ENCODE results near the gene SLC22A16. TPM values are rescaled to one million over a fixed set of nuclear protein-coding genes. Genes with fewer than 3 reads are reported as not detected.

SLC22A16 gene
- total and polyA plus RNA-seq, 2 donors (not counting 1 experiment from before 2014, with no cell fraction given), result not detected

DNA sequence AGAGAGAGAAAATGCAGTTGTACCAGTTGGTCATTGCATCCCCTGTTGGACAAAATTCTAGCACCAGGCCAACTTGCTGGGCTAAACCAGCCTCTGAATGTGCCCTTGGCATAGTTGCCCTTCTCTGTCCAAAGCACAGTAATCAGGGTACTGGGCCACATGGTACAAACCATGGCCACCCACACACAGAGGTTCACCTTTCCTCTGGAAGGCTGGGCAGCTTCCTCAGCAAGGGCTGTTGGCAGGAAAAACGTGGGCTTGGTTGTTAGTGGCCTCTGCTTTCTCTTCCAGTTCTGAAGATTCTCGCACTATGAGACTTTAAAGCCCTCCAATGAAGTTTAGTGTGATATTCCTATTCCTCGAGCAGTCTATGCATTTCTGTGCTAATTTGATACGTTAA lies 61.7 kb downstream of the SLC22A16 start:
- H3K4me3 Mint-ChIP-seq, result no peak overlapping the region
- no peak overlapping the region for H2AFZ ChIP-seq (ENCODE audit: insufficient read depth, low read depth, low read length, poor library complexity, severe bottlenecking)
- DNase-seq (no peak), ATAC-seq (ENCODE audit: low read depth) (no peak)
- no peaks in the 10 kb centered on the region for H3K79me2 ChIP-seq (ENCODE audit: control insufficient read depth, insufficient read depth, low read length)
- no peaks in the 10 kb centered on the region for H4K20me1 ChIP-seq (ENCODE audit: control insufficient read depth, insufficient read depth, low read length, poor library complexity, severe bottlenecking)
- no peaks in the 10 kb centered on the region for H3K4me1 ChIP-seq (ENCODE audit: control insufficient read depth in 2 of 2, insufficient read depth in 2 of 2, low read length in 2 of 2)
- H3K27ac ChIP-seq (ENCODE audit: low read length in 2 of 2), result no peak overlapping the region
- no peak overlapping the region for H3K9ac ChIP-seq (ENCODE audit: low read length)
- ChIA-PET POLR2A (no interaction called here), CTCF (no interaction called here)
- H3K27me3 ChIP-seq (replicated peaks in 1 of 4; ENCODE audit: control extremely low read depth in 1 of 4, control insufficient read depth in 3 of 4, insufficient read depth in 4 of 4, low read length in 3 of 4), result no peaks in the 10 kb centered on the region
- no peak overlapping the region for H3K4me3 ChIP-seq (ENCODE audit: control extremely low read depth in 1 of 5, extremely low read depth in 1 of 5, insufficient read depth in 1 of 5, low read depth in 2 of 5, low read length in 4 of 5)
- H3K27ac Mint-ChIP-seq, result no peak overlapping the region
- TF ChIP-seq, protein P1, sequence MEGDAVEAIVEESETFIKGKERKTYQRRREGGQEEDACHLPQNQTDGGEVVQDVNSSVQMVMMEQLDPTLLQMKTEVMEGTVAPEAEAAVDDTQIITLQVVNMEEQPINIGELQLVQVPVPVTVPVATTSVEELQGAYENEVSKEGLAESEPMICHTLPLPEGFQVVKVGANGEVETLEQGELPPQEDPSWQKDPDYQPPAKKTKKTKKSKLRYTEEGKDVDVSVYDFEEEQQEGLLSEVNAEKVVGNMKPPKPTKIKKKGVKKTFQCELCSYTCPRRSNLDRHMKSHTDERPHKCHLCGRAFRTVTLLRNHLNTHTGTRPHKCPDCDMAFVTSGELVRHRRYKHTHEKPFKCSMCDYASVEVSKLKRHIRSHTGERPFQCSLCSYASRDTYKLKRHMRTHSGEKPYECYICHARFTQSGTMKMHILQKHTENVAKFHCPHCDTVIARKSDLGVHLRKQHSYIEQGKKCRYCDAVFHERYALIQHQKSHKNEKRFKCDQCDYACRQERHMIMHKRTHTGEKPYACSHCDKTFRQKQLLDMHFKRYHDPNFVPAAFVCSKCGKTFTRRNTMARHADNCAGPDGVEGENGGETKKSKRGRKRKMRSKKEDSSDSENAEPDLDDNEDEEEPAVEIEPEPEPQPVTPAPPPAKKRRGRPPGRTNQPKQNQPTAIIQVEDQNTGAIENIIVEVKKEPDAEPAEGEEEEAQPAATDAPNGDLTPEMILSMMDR (IDR thresholded peaks at IDR 0.05), result no peak
- TF ChIP-seq EZH2 (IDR thresholded peaks at IDR 0.05; ENCODE audit: borderline replicate concordance, insufficient read depth, low read depth, low read length, poor library complexity, severe bottlenecking), result no peak
- H3K27me3 Mint-ChIP-seq, result peaks cover 32% of the 10 kb centered on the region
- H3K4me1 Mint-ChIP-seq, result peaks cover 4% of the 10 kb centered on the region
- 88% methylated on average over 4 of the region's 4 CpGs for WGBS (ENCODE audit: insufficient coverage)
- intact Hi-C loops (cut with micrococcal nuclease), result no loop called here
- H3K36me3 ChIP-seq (replicated peaks in 1 of 2; ENCODE audit: control extremely low read depth in 1 of 2, control insufficient read depth in 1 of 2, extremely low read depth in 1 of 2, insufficient read depth in 2 of 2, low read length in 1 of 2), result no peaks in the 10 kb centered on the region
- H3K9me3 Mint-ChIP-seq (ENCODE audit: insufficient read depth), result no peaks in the 10 kb centered on the region
- no peak overlapping the region for H3K4me2 ChIP-seq (replicated peaks; ENCODE audit: low read depth, low read length, poor library complexity, severe bottlenecking)
- H3K9me3 ChIP-seq (ENCODE audit: control extremely low read depth in 1 of 3, control insufficient read depth in 2 of 3, insufficient read depth in 1 of 3, low read length in 2 of 3), result no peaks in the 10 kb centered on the region

GRCh38 chr6:110412360-110412759 lies 64.1 kb downstream of the SLC22A16 start:
- ATAC-seq (ENCODE audit: low read depth) (no peak), DNase-seq (no peak)
- ChIA-PET CTCF (no interaction called here), POLR2A (no interaction called here)
- Histone ChIP-seq H3K4me2 (replicated peaks; ENCODE audit: low read depth, low read length, poor library complexity, severe bottlenecking) (no peak overlapping the region), H3K4me3 (ENCODE audit: control extremely low read depth in 1 of 5, extremely low read depth in 1 of 5, insufficient read depth in 1 of 5, low read depth in 2 of 5, low read length in 4 of 5) (no peak overlapping the region), H3K79me2 (ENCODE audit: control insufficient read depth, insufficient read depth, low read length) (no peaks in the 10 kb centered on the region), H3K36me3 (replicated peaks in 1 of 2; ENCODE audit: control extremely low read depth in 1 of 2, control insufficient read depth in 1 of 2, extremely low read depth in 1 of 2, insufficient read depth in 2 of 2, low read length in 1 of 2) (no peaks in the 10 kb centered on the region), H3K4me1 (ENCODE audit: control insufficient read depth in 2 of 2, insufficient read depth in 2 of 2, low read length in 2 of 2) (no peaks in the 10 kb centered on the region), H3K9me3 (ENCODE audit: control extremely low read depth in 1 of 3, control insufficient read depth in 2 of 3, insufficient read depth in 1 of 3, low read length in 2 of 3) (no peaks in the 10 kb centered on the region), H3K27ac (ENCODE audit: low read length in 2 of 2) (no peak overlapping the region), H4K20me1 (ENCODE audit: control insufficient read depth, insufficient read depth, low read length, poor library complexity, severe bottlenecking) (no peaks in the 10 kb centered on the region), H3K9ac (ENCODE audit: low read length) (no peak overlapping the region), H3K27me3 (replicated peaks in 1 of 4; ENCODE audit: control extremely low read depth in 1 of 4, control insufficient read depth in 3 of 4, insufficient read depth in 4 of 4, low read length in 3 of 4) (no peaks in the 10 kb centered on the region), H2AFZ (ENCODE audit: insufficient read depth, low read depth, low read length, poor library complexity, severe bottlenecking) (no peak overlapping the region)
- Mint-ChIP-seq H3K4me3 (no peak overlapping the region), H3K27ac (no peak overlapping the region), H3K4me1 (peaks cover 4% of the 10 kb centered on the region), H3K9me3 (ENCODE audit: insufficient read depth) (no peaks in the 10 kb centered on the region), H3K27me3 (peaks cover 20% of the 10 kb centered on the region)
- intact Hi-C loops (cut with micrococcal nuclease), result no loop called here
- whole genome bisulfite sequencing (ENCODE audit: insufficient coverage), result 91% methylated on average over 6 of the region's 8 CpGs
- TF ChIP-seq, protein P1 (IDR thresholded peaks at IDR 0.05), result no peak
- no peak for TF ChIP-seq EZH2 (IDR thresholded peaks at IDR 0.05; ENCODE audit: borderline replicate concordance, insufficient read depth, low read depth, low read length, poor library complexity, severe bottlenecking)

Data from B cell (primary cell).